Activated B cell treated with CpG ODN at 0.5 μM for 24 hours (primary cell): ENCODE data around the gene GAREM1. TPM values are rescaled to one million over a fixed set of nuclear protein-coding genes. Genes with fewer than 3 reads are reported as not detected.
"Not testable (repeated sequence)": the region's sequence is repeated elsewhere in the genome, so short reads cannot be mapped to it uniquely, and the experiment has no call there.

Source experiments
- ATAC-seq: fragments of 200-7000 bp; cut with Tn5 transposase; one replicate; pipeline ENCODE4 v1.10.0; 2021; ENCODE audit warnings: low read depth, mild to moderate bottlenecking, moderate library complexity
- CTCF ChIA-PET: fragments of 350-600 bp; sonication (Branson Sonifier 250); formaldehyde crosslinking; loops from one replicate; lab custom pipeline; 2021; ENCODE audit warnings: antibody characterized with exemption; lab: Charles Lee
- POLR2A ChIA-PET: fragments of 350-600 bp; sonication (Branson Sonifier 250); formaldehyde crosslinking; loops from one replicate; lab custom pipeline; 2021; ENCODE audit warnings: antibody characterized with exemption; lab: Charles Lee
- DNase-seq: peaks from one replicate; pipeline ENCODE4 v3.0.0; 2022
- H3K27ac Mint-ChIP-seq: one replicate; pipeline ENCODE4 v1.8.0; 2020; ENCODE audit warnings: mixed read lengths
- H3K27me3 Mint-ChIP-seq: one replicate; pipeline ENCODE4 v1.8.0; 2021; ENCODE audit warnings: mixed read lengths
- H3K36me3 Mint-ChIP-seq: one replicate; pipeline ENCODE4 v1.8.0; 2021; ENCODE audit warnings: low read depth, mixed read lengths
- H3K4me1 Mint-ChIP-seq: one replicate; pipeline ENCODE4 v1.8.0; 2021; ENCODE audit warnings: mixed read lengths
- H3K4me3 Mint-ChIP-seq: one replicate; pipeline ENCODE4 v1.8.0; 2020; ENCODE audit warnings: mild to moderate bottlenecking, mixed read lengths
- H3K9me3 Mint-ChIP-seq: one replicate; pipeline ENCODE4 v1.8.0; 2020; ENCODE audit warnings: mixed read lengths
- intact Hi-C: fragments of 100-400 bp; cut with micrococcal nuclease; formaldehyde crosslinking; loops from one replicate; pipeline ENCODE4 v1.15.1; 2024
- total RNA-seq: library from RNA; stranded (reverse); gene quantifications from 2 replicates; pipeline ENCODE4 v1.2.3, GENCODE V29; 2022
- TF ChIP-seq, protein P1 (sequence below): fragments of 200-600 bp; IDR thresholded peaks from one replicate; pipeline ENCODE4 v1.8.0; 2022; ENCODE audit warnings: antibody characterized with exemption, mild to moderate bottlenecking

Gene GAREM1
- total RNA-seq = not detected in 2 replicates

DNA sequence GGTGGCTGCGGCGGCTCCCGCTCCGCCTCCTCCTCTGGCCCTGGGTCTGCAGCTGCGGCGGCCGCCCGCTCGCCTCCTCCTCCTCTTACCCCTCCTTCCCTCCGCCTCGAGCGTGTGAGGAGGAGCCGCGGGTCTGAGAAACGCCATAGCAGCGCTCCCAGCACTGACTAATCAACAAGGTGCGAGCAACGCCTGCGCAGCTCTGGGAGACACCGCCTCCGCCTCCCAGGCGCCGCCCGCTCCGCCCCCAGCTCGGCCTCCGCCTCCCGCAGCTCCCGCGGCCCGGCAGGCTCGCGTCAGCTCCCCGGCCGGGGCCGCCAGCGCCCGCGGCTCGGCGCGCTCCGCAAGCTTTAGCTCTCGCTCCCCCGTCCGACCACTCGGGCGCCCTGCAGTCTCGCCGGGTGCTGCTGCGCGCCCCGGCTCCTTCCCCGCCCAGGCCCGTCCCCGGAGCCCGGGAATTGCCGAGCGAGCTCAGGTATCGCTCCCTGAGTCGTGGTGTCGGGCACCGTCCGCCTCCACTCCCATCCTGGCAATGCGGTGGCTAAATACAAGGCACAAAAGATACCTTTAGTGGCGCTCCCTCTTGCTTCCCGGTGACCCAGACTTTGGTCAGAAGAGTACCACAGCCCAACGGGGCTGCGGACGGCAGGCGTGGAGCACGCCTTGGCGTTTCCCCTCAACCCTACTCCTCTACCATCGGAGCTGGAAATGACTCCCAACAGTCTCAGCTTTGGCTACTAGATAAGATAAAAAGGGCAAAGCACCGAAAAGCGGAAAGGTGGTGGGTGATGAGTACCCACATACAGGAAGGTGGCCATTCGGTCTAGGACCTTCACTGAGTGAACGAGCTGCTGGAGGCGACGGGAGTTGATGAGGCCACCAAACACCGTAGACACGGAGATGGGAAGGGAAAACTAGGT is at the start of gene GAREM1:
Gene GAREM1 (minus strand): TSS at position 169 of the 920 bp plus-strand sequence. CDS start 454 bp downstream, outside the sequence.
- intact Hi-C loops = loop anchor here (2.0 to 10.0 kb wide), 6 partner anchors 82 to 528 kb away; partner anchors contain the start of genes RNF125 and TRAPPC8
- H3K36me3 Mint-ChIP-seq = no peaks in the 10 kb centered on the region
- peak; percentile 95 for ATAC-seq
- TF ChIP-seq, protein P1, sequence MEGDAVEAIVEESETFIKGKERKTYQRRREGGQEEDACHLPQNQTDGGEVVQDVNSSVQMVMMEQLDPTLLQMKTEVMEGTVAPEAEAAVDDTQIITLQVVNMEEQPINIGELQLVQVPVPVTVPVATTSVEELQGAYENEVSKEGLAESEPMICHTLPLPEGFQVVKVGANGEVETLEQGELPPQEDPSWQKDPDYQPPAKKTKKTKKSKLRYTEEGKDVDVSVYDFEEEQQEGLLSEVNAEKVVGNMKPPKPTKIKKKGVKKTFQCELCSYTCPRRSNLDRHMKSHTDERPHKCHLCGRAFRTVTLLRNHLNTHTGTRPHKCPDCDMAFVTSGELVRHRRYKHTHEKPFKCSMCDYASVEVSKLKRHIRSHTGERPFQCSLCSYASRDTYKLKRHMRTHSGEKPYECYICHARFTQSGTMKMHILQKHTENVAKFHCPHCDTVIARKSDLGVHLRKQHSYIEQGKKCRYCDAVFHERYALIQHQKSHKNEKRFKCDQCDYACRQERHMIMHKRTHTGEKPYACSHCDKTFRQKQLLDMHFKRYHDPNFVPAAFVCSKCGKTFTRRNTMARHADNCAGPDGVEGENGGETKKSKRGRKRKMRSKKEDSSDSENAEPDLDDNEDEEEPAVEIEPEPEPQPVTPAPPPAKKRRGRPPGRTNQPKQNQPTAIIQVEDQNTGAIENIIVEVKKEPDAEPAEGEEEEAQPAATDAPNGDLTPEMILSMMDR = no peak
- peaks cover 27% of the 10 kb centered on the region for H3K4me1 Mint-ChIP-seq
- ChIA-PET POLR2A (no interaction called here), CTCF (interaction anchor here (0.7 to 1.2 kb wide), 2 partner anchors 182 to 313 kb away, joined by 3 to 4 read pairs; no protein-coding TSS in a partner anchor)
- peaks cover 53% of the 10 kb centered on the region for H3K27me3 Mint-ChIP-seq
- no peak within 1 kb of the TSS for H3K27ac Mint-ChIP-seq
- DNase-seq = peak; percentile 67
- no peaks in the 10 kb centered on the region for H3K9me3 Mint-ChIP-seq
- peak within 1 kb of the TSS; percentile 83 for H3K4me3 Mint-ChIP-seq

DNA sequence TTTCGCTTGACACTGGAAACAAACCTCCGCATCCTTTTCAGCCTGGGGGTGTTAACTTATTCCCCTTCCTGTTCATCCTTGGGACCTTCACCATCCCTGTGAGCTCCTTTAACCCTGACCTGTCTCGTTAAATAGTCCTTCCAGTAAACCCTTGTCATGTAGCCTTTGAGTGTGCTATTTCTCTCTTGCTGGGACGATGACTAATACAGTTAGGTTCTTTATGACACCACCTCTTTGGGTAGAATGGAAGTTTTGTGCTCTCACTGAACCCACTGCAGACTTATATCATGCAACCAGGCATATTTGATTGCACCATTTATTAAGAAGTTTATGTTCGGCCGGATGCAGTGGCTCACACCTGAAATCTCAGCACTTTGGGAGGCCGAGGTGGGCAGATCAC is 40.5 kb upstream of the GAREM1 start:
- no peak overlapping the region for H3K27ac Mint-ChIP-seq
- ChIA-PET POLR2A (no interaction called here), CTCF (no interaction called here)
- no peak for DNase-seq
- H3K27me3 Mint-ChIP-seq = peaks cover 9% of the 10 kb centered on the region
- no peak for ATAC-seq
- no peaks in the 10 kb centered on the region for H3K36me3 Mint-ChIP-seq
- TF ChIP-seq, protein P1 = no peak
- no peak overlapping the region for H3K4me3 Mint-ChIP-seq
- H3K9me3 Mint-ChIP-seq = no peaks in the 10 kb centered on the region
- intact Hi-C loops = no loop called here
- H3K4me1 Mint-ChIP-seq = no peaks in the 10 kb centered on the region

DNA sequence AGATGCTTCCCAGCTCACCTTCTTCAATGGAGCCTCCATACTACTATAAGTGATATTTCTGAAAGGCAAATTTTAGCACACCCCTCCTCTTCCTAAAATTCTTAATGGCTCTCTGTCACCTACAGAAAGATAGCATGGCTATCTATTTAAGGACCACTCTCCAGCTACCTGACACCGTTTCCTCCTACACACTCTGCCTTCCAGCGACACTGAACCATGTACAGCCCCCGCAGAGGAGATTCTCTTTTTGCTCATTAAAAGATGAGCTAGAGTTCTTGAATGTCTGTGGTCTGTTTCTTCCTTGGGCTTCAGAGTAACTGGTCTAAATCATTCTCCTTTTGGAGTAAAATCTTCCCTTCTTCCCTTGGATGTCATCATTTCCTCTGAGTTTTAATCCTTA is 38.4 kb upstream of the GAREM1 start:
- peaks cover 2% of the 10 kb centered on the region for H3K27me3 Mint-ChIP-seq
- DNase-seq (no peak), ATAC-seq (no peak)
- no peaks in the 10 kb centered on the region for H3K9me3 Mint-ChIP-seq
- no peak overlapping the region for H3K27ac Mint-ChIP-seq
- POLR2A ChIA-PET = no interaction called here
- CTCF ChIA-PET = no interaction called here
- TF ChIP-seq, protein P1 = no peak
- intact Hi-C loops = no loop called here
- H3K4me1 Mint-ChIP-seq = no peaks in the 10 kb centered on the region
- H3K36me3 Mint-ChIP-seq = no peaks in the 10 kb centered on the region
- H3K4me3 Mint-ChIP-seq = no peak overlapping the region

DNA sequence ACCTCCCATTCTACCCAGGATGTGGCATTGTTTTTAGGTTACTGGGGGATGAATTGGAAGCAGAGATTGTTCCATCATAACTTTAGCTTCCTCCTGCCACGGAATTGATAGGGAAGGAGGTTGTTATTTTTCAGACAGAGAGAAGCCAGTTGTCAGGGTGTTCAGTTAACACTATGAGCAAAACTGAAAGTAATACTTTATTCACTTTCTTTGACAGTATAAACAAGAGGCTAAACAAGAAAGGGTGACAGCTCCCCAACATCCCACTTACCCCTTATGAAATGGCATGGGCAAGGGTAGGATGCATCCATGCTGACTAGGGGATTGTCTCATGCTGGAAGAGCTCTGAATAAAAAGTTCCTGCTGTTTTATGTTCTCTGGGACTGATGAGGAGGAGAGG is 36.4 kb upstream of the GAREM1 start:
- intact Hi-C loops = no loop called here
- no peaks in the 10 kb centered on the region for H3K4me1 Mint-ChIP-seq
- no peak for DNase-seq
- H3K27ac Mint-ChIP-seq = no peak overlapping the region
- POLR2A ChIA-PET = no interaction called here
- H3K9me3 Mint-ChIP-seq = no peaks in the 10 kb centered on the region
- CTCF ChIA-PET = no interaction called here
- TF ChIP-seq, protein P1 = no peak
- no peak overlapping the region for H3K4me3 Mint-ChIP-seq
- H3K36me3 Mint-ChIP-seq = no peaks in the 10 kb centered on the region
- H3K27me3 Mint-ChIP-seq = peaks cover 2% of the 10 kb centered on the region
- ATAC-seq = no peak

DNA sequence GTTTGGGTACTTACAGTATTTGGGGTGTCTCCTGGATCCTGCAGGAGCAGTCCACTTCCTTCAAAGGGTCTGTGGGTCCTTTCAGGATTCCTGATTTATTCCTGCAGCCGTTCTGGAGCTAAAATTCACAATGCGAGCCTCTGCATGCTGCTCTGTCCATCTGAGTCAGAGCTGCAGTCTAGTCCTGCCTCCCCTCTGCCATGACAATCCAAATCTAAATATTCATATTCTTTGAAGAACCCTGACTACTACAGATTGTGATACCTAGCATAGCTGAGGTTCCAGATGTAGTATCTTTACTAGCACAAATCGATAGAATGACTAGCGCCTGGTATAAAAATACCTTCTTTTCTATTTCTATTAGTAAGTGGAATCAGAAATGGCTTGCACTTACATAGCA is 31.3 kb upstream of the GAREM1 start:
- ATAC-seq (no peak), DNase-seq (no peak)
- ChIA-PET POLR2A (no interaction called here), CTCF (no interaction called here)
- Mint-ChIP-seq H3K36me3 (no peaks in the 10 kb centered on the region), H3K9me3 (no peaks in the 10 kb centered on the region), H3K27ac (no peak overlapping the region), H3K27me3 (peaks cover 12% of the 10 kb centered on the region), H3K4me3 (no peak overlapping the region), H3K4me1 (no peaks in the 10 kb centered on the region)
- intact Hi-C loops = no loop called here
- TF ChIP-seq, protein P1 = no peak

DNA sequence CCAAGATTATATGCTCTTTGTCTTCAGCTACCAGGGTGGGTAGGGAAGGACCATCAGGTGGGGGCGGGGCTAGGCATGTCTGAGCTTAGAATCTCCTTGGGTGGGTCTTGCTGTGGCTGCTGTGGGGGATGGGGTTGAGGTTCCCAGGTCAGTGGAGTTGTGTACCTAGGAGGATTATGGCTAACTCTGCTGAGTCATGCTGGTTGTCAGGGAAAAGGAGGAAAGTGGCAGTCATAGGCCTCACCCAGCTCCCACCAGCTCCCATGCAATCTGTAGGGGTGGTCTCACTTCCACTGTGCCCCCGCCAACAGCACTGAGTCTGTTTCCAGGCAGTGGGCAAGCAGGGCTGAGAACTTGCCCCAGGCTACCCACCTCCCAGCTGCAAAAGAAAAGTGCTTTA is 30.6 kb upstream of the GAREM1 start:
- H3K4me1 Mint-ChIP-seq, ATAC-seq, H3K4me3 Mint-ChIP-seq, H3K36me3 Mint-ChIP-seq, intact Hi-C loops, CTCF ChIA-PET, H3K9me3 Mint-ChIP-seq, H3K27ac Mint-ChIP-seq, POLR2A ChIA-PET, DNase-seq: not testable (repeated sequence)
- H3K27me3 Mint-ChIP-seq = peaks cover 12% of the 10 kb centered on the region
